Measurements from ENCODE around the gene SNX30. TPM values are rescaled to one million over a fixed set of nuclear protein-coding genes. Genes with fewer than 3 reads are reported as not detected.

Gene SNX30
- total and polyA plus RNA-seq, 2 donors (not counting 1 experiment from before 2014, with no cell fraction given) = 3.8 to 20.6 TPM

DNA sequence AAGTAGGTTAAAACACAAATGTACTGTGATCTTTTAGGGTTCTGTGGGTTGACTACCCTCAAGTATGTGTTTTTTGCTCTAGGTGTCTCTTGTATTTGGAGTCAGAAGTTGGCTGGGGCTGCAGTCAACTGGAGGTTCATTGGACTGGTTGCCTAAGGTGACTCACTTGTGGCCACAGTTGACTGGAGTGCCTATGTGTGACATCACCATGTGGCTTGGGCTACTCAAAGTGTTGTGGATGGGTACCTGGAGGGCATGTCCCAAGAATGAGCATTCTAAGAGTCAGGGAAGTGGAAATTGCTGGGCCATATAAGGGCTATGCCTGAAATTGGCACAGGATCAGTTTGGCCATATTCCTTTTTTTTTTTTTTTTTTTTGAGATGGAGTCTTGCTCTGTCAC is 27.4 kb downstream of the SNX30 start:
- Mint-ChIP-seq H3K4me1 (peaks cover 41% of the 10 kb centered on the region), H3K9me3 (ENCODE audit: insufficient read depth) (no peaks in the 10 kb centered on the region), H3K27me3 (no peaks in the 10 kb centered on the region), H3K4me3 (no peak overlapping the region), H3K27ac (no peak overlapping the region)
- Histone ChIP-seq H3K27me3 (replicated peaks in 1 of 4; ENCODE audit: control extremely low read depth in 1 of 4, control insufficient read depth in 3 of 4, insufficient read depth in 4 of 4, low read length in 3 of 4) (no peaks in the 10 kb centered on the region), H4K20me1 (ENCODE audit: control insufficient read depth, insufficient read depth, low read length, poor library complexity, severe bottlenecking) (no peaks in the 10 kb centered on the region), H3K4me2 (replicated peaks; ENCODE audit: low read depth, low read length, poor library complexity, severe bottlenecking) (no peak overlapping the region), H3K4me1 (ENCODE audit: control insufficient read depth in 2 of 2, insufficient read depth in 2 of 2, low read length in 2 of 2) (peaks cover 19 to 21% of the 10 kb centered on the region in 2 donors), H3K4me3 (ENCODE audit: control extremely low read depth in 1 of 5, extremely low read depth in 1 of 5, insufficient read depth in 1 of 5, low read depth in 2 of 5, low read length in 4 of 5) (no peak overlapping the region), H3K9me3 (ENCODE audit: control extremely low read depth in 1 of 3, control insufficient read depth in 2 of 3, insufficient read depth in 1 of 3, low read length in 2 of 3) (no peaks in the 10 kb centered on the region), H3K36me3 (replicated peaks in 1 of 2; ENCODE audit: control extremely low read depth in 1 of 2, control insufficient read depth in 1 of 2, extremely low read depth in 1 of 2, insufficient read depth in 2 of 2, low read length in 1 of 2) (no peaks in the 10 kb centered on the region), H3K27ac (ENCODE audit: low read length in 2 of 2) (no peak overlapping the region), H2AFZ (ENCODE audit: insufficient read depth, low read depth, low read length, poor library complexity, severe bottlenecking) (no peak overlapping the region), H3K79me2 (ENCODE audit: control insufficient read depth, insufficient read depth, low read length) (peaks cover 54% of the 10 kb centered on the region), H3K9ac (ENCODE audit: low read length) (no peak overlapping the region)
- intact Hi-C loops (cut with micrococcal nuclease) = no loop called here
- ATAC-seq (ENCODE audit: low read depth) (peak; percentile 39), DNase-seq (no peak)
- POLR2A ChIA-PET = interaction anchor here (0.5 kb wide), 1 partner anchor 59 kb away, joined by 3 read pairs; no protein-coding TSS in a partner anchor
- no peak for TF ChIP-seq EZH2 (IDR thresholded peaks at IDR 0.05; ENCODE audit: borderline replicate concordance, insufficient read depth, low read depth, low read length, poor library complexity, severe bottlenecking)
- TF ChIP-seq, protein P1, sequence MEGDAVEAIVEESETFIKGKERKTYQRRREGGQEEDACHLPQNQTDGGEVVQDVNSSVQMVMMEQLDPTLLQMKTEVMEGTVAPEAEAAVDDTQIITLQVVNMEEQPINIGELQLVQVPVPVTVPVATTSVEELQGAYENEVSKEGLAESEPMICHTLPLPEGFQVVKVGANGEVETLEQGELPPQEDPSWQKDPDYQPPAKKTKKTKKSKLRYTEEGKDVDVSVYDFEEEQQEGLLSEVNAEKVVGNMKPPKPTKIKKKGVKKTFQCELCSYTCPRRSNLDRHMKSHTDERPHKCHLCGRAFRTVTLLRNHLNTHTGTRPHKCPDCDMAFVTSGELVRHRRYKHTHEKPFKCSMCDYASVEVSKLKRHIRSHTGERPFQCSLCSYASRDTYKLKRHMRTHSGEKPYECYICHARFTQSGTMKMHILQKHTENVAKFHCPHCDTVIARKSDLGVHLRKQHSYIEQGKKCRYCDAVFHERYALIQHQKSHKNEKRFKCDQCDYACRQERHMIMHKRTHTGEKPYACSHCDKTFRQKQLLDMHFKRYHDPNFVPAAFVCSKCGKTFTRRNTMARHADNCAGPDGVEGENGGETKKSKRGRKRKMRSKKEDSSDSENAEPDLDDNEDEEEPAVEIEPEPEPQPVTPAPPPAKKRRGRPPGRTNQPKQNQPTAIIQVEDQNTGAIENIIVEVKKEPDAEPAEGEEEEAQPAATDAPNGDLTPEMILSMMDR (IDR thresholded peaks at IDR 0.05) = no peak
- CTCF ChIA-PET = interaction anchor here (1.4 kb wide), 1 partner anchor 15 kb away, joined by 7 read pairs; no protein-coding TSS in a partner anchor

DNA sequence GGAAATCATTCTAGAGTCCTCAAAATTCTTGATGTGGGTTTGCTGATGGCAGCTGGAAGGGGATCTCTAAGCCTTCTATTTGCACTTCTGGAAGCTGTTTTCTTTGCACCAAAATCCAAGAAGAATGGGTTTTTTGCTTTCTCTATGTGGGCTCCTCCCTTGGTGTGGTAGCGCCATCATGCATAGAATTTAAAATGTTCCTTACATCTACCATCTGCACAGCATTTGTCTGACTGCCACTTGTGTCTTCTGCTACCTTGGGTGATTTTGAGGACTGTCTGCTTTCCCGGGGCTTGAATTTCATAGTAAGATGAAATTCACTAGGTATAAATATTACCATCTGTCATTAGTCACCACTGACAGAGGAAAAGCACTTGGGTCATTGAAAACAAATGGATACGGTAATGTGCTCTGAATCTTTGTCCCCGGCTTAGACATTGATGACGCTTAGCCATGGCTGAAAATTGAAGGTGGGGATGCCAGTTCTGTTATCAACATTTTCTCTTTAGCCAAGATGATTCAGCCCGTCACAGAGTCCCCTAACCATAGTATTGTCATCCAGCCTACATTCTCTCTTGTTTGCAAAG is 30.0 kb downstream of the SNX30 start:
- Histone ChIP-seq H3K36me3 (replicated peaks in 1 of 2; ENCODE audit: control extremely low read depth in 1 of 2, control insufficient read depth in 1 of 2, extremely low read depth in 1 of 2, insufficient read depth in 2 of 2, low read length in 1 of 2) (no peaks in the 10 kb centered on the region), H3K27ac (ENCODE audit: low read length in 2 of 2) (no peak overlapping the region), H3K9ac (ENCODE audit: low read length) (no peak overlapping the region), H3K9me3 (ENCODE audit: control extremely low read depth in 1 of 3, control insufficient read depth in 2 of 3, insufficient read depth in 1 of 3, low read length in 2 of 3) (no peaks in the 10 kb centered on the region), H3K79me2 (ENCODE audit: control insufficient read depth, insufficient read depth, low read length) (peaks cover 64% of the 10 kb centered on the region), H3K4me2 (replicated peaks; ENCODE audit: low read depth, low read length, poor library complexity, severe bottlenecking) (no peak overlapping the region), H3K4me3 (ENCODE audit: control extremely low read depth in 1 of 5, extremely low read depth in 1 of 5, insufficient read depth in 1 of 5, low read depth in 2 of 5, low read length in 4 of 5) (no peak overlapping the region), H4K20me1 (ENCODE audit: control insufficient read depth, insufficient read depth, low read length, poor library complexity, severe bottlenecking) (no peaks in the 10 kb centered on the region), H3K4me1 (ENCODE audit: control insufficient read depth in 2 of 2, insufficient read depth in 2 of 2, low read length in 2 of 2) (peaks cover 0 to 5% of the 10 kb centered on the region in 2 donors), H2AFZ (ENCODE audit: insufficient read depth, low read depth, low read length, poor library complexity, severe bottlenecking) (no peak overlapping the region), H3K27me3 (replicated peaks in 1 of 4; ENCODE audit: control extremely low read depth in 1 of 4, control insufficient read depth in 3 of 4, insufficient read depth in 4 of 4, low read length in 3 of 4) (no peaks in the 10 kb centered on the region)
- ATAC-seq (ENCODE audit: low read depth) (no peak), DNase-seq (no peak)
- H3K27me3 Mint-ChIP-seq = no peaks in the 10 kb centered on the region
- CTCF ChIA-PET = interaction anchor here (1.3 to 6.8 kb wide), 2 partner anchors 12 to 63 kb away, joined by 3 to 40 read pairs; partner anchors contain the start of gene INIP
- peaks cover 28% of the 10 kb centered on the region for H3K4me1 Mint-ChIP-seq
- WGBS (ENCODE audit: insufficient coverage) = 100% methylated on average over 1 of the region's 6 CpGs
- no peaks in the 10 kb centered on the region for H3K9me3 Mint-ChIP-seq (ENCODE audit: insufficient read depth)
- H3K4me3 Mint-ChIP-seq = no peak overlapping the region
- intact Hi-C loops (cut with micrococcal nuclease) = no loop called here
- POLR2A ChIA-PET = no interaction called here
- TF ChIP-seq, protein P1 (IDR thresholded peaks at IDR 0.05) = no peak
- no peak for TF ChIP-seq EZH2 (IDR thresholded peaks at IDR 0.05; ENCODE audit: borderline replicate concordance, insufficient read depth, low read depth, low read length, poor library complexity, severe bottlenecking)
- no peak overlapping the region for H3K27ac Mint-ChIP-seq

Data from B cell (primary cell).